Right cardiac atrium (tissue), 5 donors: ENCODE measurements around the gene SMG6. TPM values are rescaled to one million over a fixed set of nuclear protein-coding genes. Genes with fewer than 3 reads are reported as not detected.

Experiments used
- ATAC-seq, 2 donors: fragments of 200-7000 bp; cut with Tn5 transposase; one replicate each; pipeline versions ENCODE4 v1.8.0 to v1.9.1; 2020; ENCODE audit warnings: moderate library complexity in 2 of 2, mild to moderate bottlenecking in 1 of 2
- DNase-seq, 3 donors: peaks; one replicate each; pipeline ENCODE4 v3.0.0-alpha.2; 2020
- H3K27ac ChIP-seq: one replicate; pipeline ENCODE4 v1.5.1; 2013; ENCODE audit warnings: mild to moderate bottlenecking, low read length, control low read depth, moderate library complexity
- H3K27me3 ChIP-seq: one replicate; pipeline ENCODE4 v1.6.1; 2013; ENCODE audit not compliant: control insufficient read depth, insufficient read depth
- H3K4me1 ChIP-seq: one replicate; pipeline ENCODE4 v1.6.1; 2013; ENCODE audit warnings: low read length; ENCODE audit not compliant: control insufficient read depth, insufficient read depth
- H3K4me3 ChIP-seq: one replicate; pipeline ENCODE4 v1.5.1; 2013; ENCODE audit warnings: low read length, control low read depth
- H3K9me3 ChIP-seq: one replicate; pipeline ENCODE4 v1.6.1; 2013; ENCODE audit warnings: low read length; ENCODE audit not compliant: control insufficient read depth
- WGBS: extraction: QIAGEN DNeasy Blood & Tissue Kit; methylation state at CpG from one replicate; pipeline ENCODE4 v1.1.7; 2013; 5-methylcytosine and 5-hydroxymethylcytosine counted together
- intact Hi-C, 4 donors: fragments of 100-400 bp; cut with DNase I; formaldehyde crosslinking; loops; one replicate each; pipeline versions ENCODE4 v1.11.0 to v1.14.0; 2022 to 2023
- polyA plus RNA-seq: library from polyadenylated mRNA; stranded (reverse); fragments of 200-250 nt; gene quantifications from one replicate; pipeline ENCODE4 v1.2.3, GENCODE V29; 2013
- total RNA-seq, 4 donors: library from RNA; stranded (reverse); fragmentation: NEBNext Ultra II Directional; extraction: Animal tissue kit (Norgen Biotek cat#: 25700); gene quantifications; one replicate each; pipeline ENCODE4 v1.2.1, GENCODE V29; 2021
- donor health status: healthy with polysubstance abuse.
- donor health status: DM: no; HTN: yes; CAD: no.
- donor health status: DM: no; HTN: no; CAD: no.
- donor health status: DM: no; HTN: yes; CAD: no; lungs with severe emphysema.
- donor health status: DM: yes; HTN: yes; CAD: no.

SMG6 gene
- total and polyA plus RNA-seq, 5 donors, result 18.7 to 36.0 (median 27.6) TPM

- DNase-seq, result peak; percentile 78 to 84 (median 78)
- 45% methylated on average over 16 of the region's 16 CpGs for WGBS
- Histone ChIP-seq H3K27ac (peak overlapping the region; percentile 68), H3K4me1 (peaks cover 13% of the 10 kb centered on the region), H3K4me3 (no peak overlapping the region), H3K27me3 (no peaks in the 10 kb centered on the region), H3K9me3 (no peaks in the 10 kb centered on the region)
- intact Hi-C loops, result loop anchor here in 2 of 4 donors (5.0 to 10.0 kb wide), 2 partner anchors 61 to 114 kb away; no protein-coding TSS in a partner anchor
- peak; percentile 5 to 24 for ATAC-seq
Measured at GRCh38 chr17:2063261-2064146, 240.1 kb downstream of the SMG6 start.

- Histone ChIP-seq H3K27ac (peak overlapping the region; percentile 67), H3K4me1 (peaks cover 8% of the 10 kb centered on the region), H3K9me3 (no peaks in the 10 kb centered on the region), H3K4me3 (no peak overlapping the region), H3K27me3 (no peaks in the 10 kb centered on the region)
- intact Hi-C loops, result loop anchor here in 2 of 4 donors (5.0 to 10.0 kb wide), 2 partner anchors 62 to 115 kb away; no protein-coding TSS in a partner anchor
- WGBS, result 34% methylated on average over 11 of the region's 11 CpGs
- ATAC-seq (peak in 1 of 2 donors; percentile 2), DNase-seq (peak; percentile 31 to 79 (median 75))
Measured at GRCh38 chr17:2062571-2063183, 240.9 kb downstream of the SMG6 start.

DNA sequence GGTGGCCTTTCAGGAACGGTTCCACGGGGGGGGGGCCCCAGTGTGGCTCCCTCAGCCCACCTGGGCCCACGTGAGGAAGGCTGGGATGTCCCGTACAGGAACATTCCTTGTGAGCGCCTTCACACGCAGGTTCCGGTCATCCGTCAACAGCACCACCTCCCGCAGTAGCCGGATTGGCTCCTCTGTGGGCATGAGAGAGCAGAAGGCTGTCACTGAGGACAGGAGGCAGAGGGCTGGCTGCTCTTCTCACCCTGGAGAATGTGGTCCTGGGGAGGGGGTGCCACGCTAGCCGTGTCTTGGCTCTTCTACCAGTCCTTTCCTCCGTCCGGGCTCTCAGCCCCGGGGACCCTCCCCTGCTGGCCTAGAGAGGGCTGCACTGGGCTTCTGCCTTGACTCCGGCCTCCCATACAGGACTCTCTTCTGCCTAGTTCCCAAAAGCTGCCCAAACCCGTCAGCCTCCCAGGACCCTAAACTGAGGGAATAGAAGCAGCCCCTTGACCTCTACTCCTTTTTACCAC, 242.1 kb downstream of the SMG6 start:
- H3K4me3 ChIP-seq, result no peak overlapping the region

GRCh38 chr17:2060681-2061440, 242.7 kb downstream of the SMG6 start:
- ATAC-seq, result peak; percentile 12 to 13

More for the DNA sequence above, 242.1 kb downstream of the SMG6 start:
- H3K27me3 ChIP-seq, result no peaks in the 10 kb centered on the region
- DNase-seq (peak in 1 of 3 donors; percentile 63), ATAC-seq (peak in 1 of 2 donors; percentile 0)
- WGBS, result 60% methylated on average over 17 of the region's 17 CpGs
- intact Hi-C loops, result loop anchor here in 2 of 4 donors (5.0 to 10.0 kb wide), 2 partner anchors 63 to 116 kb away; no protein-coding TSS in a partner anchor
- peak overlapping the region; percentile 90 for H3K27ac ChIP-seq
- H3K9me3 ChIP-seq, result no peaks in the 10 kb centered on the region
- peaks cover 3% of the 10 kb centered on the region for H3K4me1 ChIP-seq

GRCh38 chr17:2060385-2060658, 243.3 kb downstream of the SMG6 start:
- Histone ChIP-seq H3K4me3 (no peak overlapping the region), H3K27me3 (no peaks in the 10 kb centered on the region), H3K27ac (peak overlapping the region; percentile 90), H3K9me3 (no peaks in the 10 kb centered on the region), H3K4me1 (peaks cover 2% of the 10 kb centered on the region)
- DNase-seq (no peak), ATAC-seq (no peak)
- WGBS, result 49% methylated on average over 6 of the region's 6 CpGs
- intact Hi-C loops, result loop anchor here in 2 of 4 donors (5.0 to 10.0 kb wide), 2 partner anchors 64 to 117 kb away; no protein-coding TSS in a partner anchor

More at GRCh38 chr17:2060681-2061440, 242.7 kb downstream of the SMG6 start:
- H3K27me3 ChIP-seq, result no peaks in the 10 kb centered on the region
- H3K4me1 ChIP-seq, result peaks cover 2% of the 10 kb centered on the region
- H3K27ac ChIP-seq, result peak overlapping the region; percentile 90
- no peak overlapping the region for H3K4me3 ChIP-seq
- WGBS, result 50% methylated on average over 21 of the region's 21 CpGs
- peak; percentile 64 to 86 (median 82) for DNase-seq
- no peaks in the 10 kb centered on the region for H3K9me3 ChIP-seq
- intact Hi-C loops, result loop anchor here in 2 of 4 donors (5.0 to 10.0 kb wide), 2 partner anchors 64 to 116 kb away; no protein-coding TSS in a partner anchor

- no peak for ATAC-seq
Measured at GRCh38 chr17:2059547-2060384, 243.8 kb downstream of the SMG6 start.

DNA sequence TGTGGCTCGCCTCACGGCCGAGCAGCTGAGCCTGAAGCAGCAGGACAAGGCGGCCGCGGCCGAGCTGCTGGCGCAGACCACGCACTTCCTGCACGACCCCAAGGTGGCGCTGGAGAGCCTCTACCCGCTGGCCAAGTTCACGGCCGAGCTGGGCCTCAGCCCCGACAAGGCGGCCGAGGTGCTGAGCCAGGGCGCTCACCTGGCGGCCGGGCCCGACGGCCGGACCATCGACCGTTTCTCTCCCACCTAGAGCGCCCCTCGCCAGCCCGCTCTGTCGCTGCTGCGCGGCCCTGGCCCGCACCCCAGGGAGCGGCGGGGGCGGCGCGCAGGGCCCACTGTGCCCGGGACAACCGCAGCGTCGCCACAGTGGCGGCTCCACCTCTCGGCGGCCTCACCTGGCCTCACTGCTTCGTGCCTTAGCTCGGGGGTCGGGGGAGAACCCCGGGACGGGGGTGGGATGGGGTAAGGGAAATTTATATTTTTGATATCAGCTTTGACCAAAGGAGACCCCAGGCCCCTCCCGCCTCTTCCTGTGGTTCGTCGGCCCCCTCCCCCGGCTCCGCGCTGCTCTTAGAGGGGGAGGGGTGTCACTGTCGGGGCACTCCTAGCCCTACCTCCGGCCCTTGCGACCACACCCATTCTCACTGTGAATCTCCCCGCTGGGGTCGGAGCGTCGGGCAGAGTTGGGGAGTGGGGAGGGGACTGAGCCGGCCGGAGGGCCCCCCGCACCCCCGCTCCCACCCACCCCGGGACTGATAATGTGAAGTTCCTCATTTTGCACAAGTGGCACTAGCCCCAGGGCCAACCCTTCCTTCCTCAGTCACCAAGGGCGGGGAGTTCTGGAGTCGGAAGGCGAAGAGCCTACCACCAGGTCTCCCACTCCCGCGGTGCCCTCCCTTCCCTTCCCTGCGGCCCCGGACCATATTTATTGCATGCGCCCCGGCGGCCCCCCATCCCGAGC, 244.7 kb downstream of the SMG6 start:
- H3K4me3 ChIP-seq, result peak overlapping the region; percentile 81
- peak; percentile 3 to 21 for ATAC-seq
- H3K27ac ChIP-seq, result peak overlapping the region; percentile 90
- intact Hi-C loops, result loop anchor here in 2 of 4 donors (2.0 to 5.0 kb wide), 2 partner anchors 32 to 183 kb away; no protein-coding TSS in a partner anchor
- 13% methylated on average over 78 of the region's 78 CpGs for WGBS
- H3K4me1 ChIP-seq, result peaks cover 2% of the 10 kb centered on the region
- peak; percentile 80 to 94 (median 93) for DNase-seq
- H3K27me3 ChIP-seq, result no peaks in the 10 kb centered on the region
- H3K9me3 ChIP-seq, result no peaks in the 10 kb centered on the region

More at GRCh38 chr17:2059547-2060384, 243.8 kb downstream of the SMG6 start:
- WGBS, result 50% methylated on average over 21 of the region's 21 CpGs
- DNase-seq, result no peak
- Histone ChIP-seq H3K4me1 (peaks cover 2% of the 10 kb centered on the region), H3K4me3 (peak overlapping the region; percentile 81), H3K9me3 (no peaks in the 10 kb centered on the region), H3K27me3 (no peaks in the 10 kb centered on the region), H3K27ac (peak overlapping the region; percentile 90)
- intact Hi-C loops, result loop anchor here in 3 of 4 donors (2.0 to 10.0 kb wide), 4 partner anchors 31 to 183 kb away; no protein-coding TSS in a partner anchor

- H3K4me3 ChIP-seq, result peak overlapping the region; percentile 81
- H3K27ac ChIP-seq, result peak overlapping the region; percentile 9
- DNase-seq (peak in 2 of 3 donors; percentile 75 to 77), ATAC-seq (no peak)
- WGBS, result 21% methylated on average over 98 of the region's 98 CpGs
- H3K4me1 ChIP-seq, result peaks cover 2% of the 10 kb centered on the region
- intact Hi-C loops, result loop anchor here in 2 of 4 donors (2.0 to 5.0 kb wide), 2 partner anchors 33 to 184 kb away; no protein-coding TSS in a partner anchor
- H3K27me3 ChIP-seq, result no peaks in the 10 kb centered on the region
- H3K9me3 ChIP-seq, result no peaks in the 10 kb centered on the region
Measured at GRCh38 chr17:2057760-2058585, 245.6 kb downstream of the SMG6 start.
